Testis (tissue), 2 donors: Measurements from ENCODE around the gene ABL2.

Experiments used
- POLR2A ChIP-seq: fragments of 450-650 bp; IDR thresholded peaks from one replicate; pipeline ENCODE4 v1.6.1; 2017; ENCODE audit warnings: antibody characterized with exemption, mild to moderate bottlenecking, moderate library complexity
- TF ChIP-seq, protein P1 (sequence below), 3 experiments: fragments of 450-650 bp in 2 of 3; fragments of 200-600 bp in 1 of 3; sonication (generic) in 1 of 3; IDR thresholded peaks; one replicate each; pipeline ENCODE4 v1.5.1; 2016 to 2019; ENCODE audit warnings: antibody characterized with exemption in 3 of 3, mild to moderate bottlenecking in 2 of 3, moderate library complexity in 1 of 3

GRCh38 chr1:179184403-179184802 lies 45.1 kb downstream of the ABL2 start:
- TF ChIP-seq, protein P1, sequence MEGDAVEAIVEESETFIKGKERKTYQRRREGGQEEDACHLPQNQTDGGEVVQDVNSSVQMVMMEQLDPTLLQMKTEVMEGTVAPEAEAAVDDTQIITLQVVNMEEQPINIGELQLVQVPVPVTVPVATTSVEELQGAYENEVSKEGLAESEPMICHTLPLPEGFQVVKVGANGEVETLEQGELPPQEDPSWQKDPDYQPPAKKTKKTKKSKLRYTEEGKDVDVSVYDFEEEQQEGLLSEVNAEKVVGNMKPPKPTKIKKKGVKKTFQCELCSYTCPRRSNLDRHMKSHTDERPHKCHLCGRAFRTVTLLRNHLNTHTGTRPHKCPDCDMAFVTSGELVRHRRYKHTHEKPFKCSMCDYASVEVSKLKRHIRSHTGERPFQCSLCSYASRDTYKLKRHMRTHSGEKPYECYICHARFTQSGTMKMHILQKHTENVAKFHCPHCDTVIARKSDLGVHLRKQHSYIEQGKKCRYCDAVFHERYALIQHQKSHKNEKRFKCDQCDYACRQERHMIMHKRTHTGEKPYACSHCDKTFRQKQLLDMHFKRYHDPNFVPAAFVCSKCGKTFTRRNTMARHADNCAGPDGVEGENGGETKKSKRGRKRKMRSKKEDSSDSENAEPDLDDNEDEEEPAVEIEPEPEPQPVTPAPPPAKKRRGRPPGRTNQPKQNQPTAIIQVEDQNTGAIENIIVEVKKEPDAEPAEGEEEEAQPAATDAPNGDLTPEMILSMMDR (IDR thresholded peaks at IDR 0.05) = no peak
- TF ChIP-seq POLR2A = no peak
